ENCODE results near the gene ITPRIP.

ITPRIP gene

DNA sequence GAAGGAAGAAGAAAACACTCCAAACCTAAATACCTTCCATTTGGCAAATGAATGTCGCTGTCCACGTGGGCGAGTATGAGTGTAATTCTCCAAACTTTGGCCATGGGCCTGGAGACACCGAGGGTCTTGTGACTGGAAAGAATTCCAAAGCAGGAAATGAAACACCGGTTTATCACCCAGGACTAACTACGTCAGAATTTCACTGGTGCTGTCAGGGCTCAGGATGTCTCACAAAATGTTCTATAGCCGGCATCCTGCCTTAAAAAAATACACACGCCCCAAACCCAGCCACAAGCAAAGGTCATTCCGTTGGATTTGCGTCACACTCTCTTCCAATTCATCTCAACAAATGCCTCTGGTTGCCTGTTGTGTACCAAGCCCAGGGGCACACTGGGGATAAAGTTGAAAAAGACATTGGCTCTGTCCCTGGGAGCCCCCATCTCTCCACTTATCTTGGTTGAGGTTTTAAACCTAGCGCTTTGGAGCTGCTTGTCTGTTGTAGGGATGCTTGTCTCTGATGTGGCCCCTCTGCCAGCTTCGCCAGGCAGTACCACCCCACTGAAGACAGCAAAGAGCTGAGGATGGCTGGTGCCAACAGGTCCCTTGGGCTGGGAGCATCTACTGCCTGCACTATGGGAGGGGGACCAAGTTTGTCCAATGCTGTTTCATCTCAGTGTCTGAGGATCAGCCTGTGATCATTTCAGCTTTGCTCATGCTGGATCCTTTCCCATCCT, 38.1 kb downstream of the ITPRIP start:
- DNase-seq (no peak), ATAC-seq (ENCODE audit: insufficient read depth, low read depth) (0 out of 3 replicates have a peak, but pooled peaks have one; percentile 11)
- H3K9ac ChIP-seq (ENCODE audit: low read depth, low read length) = no peak overlapping the region
- TF ChIP-seq, protein P1, sequence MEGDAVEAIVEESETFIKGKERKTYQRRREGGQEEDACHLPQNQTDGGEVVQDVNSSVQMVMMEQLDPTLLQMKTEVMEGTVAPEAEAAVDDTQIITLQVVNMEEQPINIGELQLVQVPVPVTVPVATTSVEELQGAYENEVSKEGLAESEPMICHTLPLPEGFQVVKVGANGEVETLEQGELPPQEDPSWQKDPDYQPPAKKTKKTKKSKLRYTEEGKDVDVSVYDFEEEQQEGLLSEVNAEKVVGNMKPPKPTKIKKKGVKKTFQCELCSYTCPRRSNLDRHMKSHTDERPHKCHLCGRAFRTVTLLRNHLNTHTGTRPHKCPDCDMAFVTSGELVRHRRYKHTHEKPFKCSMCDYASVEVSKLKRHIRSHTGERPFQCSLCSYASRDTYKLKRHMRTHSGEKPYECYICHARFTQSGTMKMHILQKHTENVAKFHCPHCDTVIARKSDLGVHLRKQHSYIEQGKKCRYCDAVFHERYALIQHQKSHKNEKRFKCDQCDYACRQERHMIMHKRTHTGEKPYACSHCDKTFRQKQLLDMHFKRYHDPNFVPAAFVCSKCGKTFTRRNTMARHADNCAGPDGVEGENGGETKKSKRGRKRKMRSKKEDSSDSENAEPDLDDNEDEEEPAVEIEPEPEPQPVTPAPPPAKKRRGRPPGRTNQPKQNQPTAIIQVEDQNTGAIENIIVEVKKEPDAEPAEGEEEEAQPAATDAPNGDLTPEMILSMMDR (IDR thresholded peaks at IDR 0.05; ENCODE audit: borderline replicate concordance, extremely low read depth, low read length, poor library complexity, severe bottlenecking) = no peak
- TF ChIP-seq EZH2 (IDR thresholded peaks at IDR 0.05; ENCODE audit: borderline replicate concordance, low read depth, low read length, severe bottlenecking) = no peak
- no peak overlapping the region for H3K4me2 ChIP-seq (ENCODE audit: insufficient read depth, low read length)
- H3K27me3 ChIP-seq (ENCODE audit: insufficient read depth, low read length, poor library complexity) = peaks cover 18% of the 10 kb centered on the region
- H4K20me1 ChIP-seq (ENCODE audit: insufficient read depth, low read length) = no peaks in the 10 kb centered on the region
- H3K9me3 ChIP-seq (ENCODE audit: insufficient read depth, low read length, severe bottlenecking) = no peaks in the 10 kb centered on the region
- H3K27ac ChIP-seq (ENCODE audit: low read length) = no peak overlapping the region
- 0 out of 2 replicates have a peak, but pooled peaks cover 2% of the 10 kb centered on the region for H3K4me1 ChIP-seq (ENCODE audit: insufficient read depth, low read length)
- H2AFZ ChIP-seq (ENCODE audit: low read depth, low read length) = no peak overlapping the region
- no peaks in the 10 kb centered on the region for H3K36me3 ChIP-seq (ENCODE audit: insufficient read depth, low read length)
- no peak overlapping the region for H3K4me3 ChIP-seq (ENCODE audit: low read depth in 1 of 2, low read length in 2 of 2)
- no peaks in the 10 kb centered on the region for H3K79me2 ChIP-seq (ENCODE audit: insufficient read depth, low read length)

DNA sequence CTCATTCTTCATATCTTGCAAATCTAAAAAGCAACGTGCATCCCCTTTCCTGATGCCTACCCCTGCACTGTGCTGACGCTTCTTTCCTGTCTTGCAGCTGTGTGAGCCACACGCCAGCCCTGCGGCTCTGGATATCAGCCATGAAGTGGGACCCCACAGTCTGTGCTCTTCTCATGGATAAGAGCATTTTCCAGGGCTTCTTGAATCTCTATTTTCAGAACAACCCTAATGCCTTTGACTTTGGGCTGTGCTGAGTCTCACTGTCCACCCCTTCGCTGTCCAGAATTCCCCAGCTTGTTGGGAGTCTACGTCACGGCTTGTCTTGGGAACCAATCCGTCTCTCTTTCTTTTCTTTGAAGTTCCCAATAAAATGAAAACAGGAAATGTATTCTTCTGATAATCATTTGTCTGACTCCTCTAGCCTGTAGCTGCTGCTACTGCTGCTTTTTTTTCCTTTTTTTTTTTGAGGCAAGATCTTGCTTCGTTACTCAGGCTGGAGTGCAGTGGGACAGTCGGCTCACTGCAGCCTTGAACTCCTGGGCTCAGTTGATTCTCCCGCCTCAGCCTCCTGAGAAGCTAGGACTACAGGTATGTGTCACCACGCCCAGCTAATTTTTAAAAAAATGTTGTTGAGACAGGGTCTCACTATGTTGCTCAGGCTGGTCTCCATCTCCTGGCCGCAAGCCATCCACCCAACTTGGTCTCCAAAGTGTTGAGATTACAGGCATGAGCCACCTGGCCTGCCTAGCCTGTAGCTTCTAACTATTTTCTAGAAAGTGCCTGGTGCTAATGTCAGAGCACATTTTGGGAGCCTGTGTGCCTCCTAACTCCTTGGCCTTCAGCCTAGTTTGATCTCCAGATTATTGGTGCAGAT, 39.0 kb downstream of the ITPRIP start:
- no peak for DNase-seq
- no peak overlapping the region for H3K4me3 ChIP-seq (ENCODE audit: low read depth in 1 of 2, low read length in 2 of 2)
- no peaks in the 10 kb centered on the region for H3K36me3 ChIP-seq (ENCODE audit: insufficient read depth, low read length)
- H3K4me2 ChIP-seq (ENCODE audit: insufficient read depth, low read length) = no peak overlapping the region
- H3K27me3 ChIP-seq (ENCODE audit: insufficient read depth, low read length, poor library complexity) = peaks cover 26% of the 10 kb centered on the region
- ATAC-seq (ENCODE audit: insufficient read depth, low read depth) = peak; percentile 76
- H4K20me1 ChIP-seq (ENCODE audit: insufficient read depth, low read length) = no peaks in the 10 kb centered on the region
- no peaks in the 10 kb centered on the region for H3K79me2 ChIP-seq (ENCODE audit: insufficient read depth, low read length)
- H3K9me3 ChIP-seq (ENCODE audit: insufficient read depth, low read length, severe bottlenecking) = no peaks in the 10 kb centered on the region
- no peak overlapping the region for H3K9ac ChIP-seq (ENCODE audit: low read depth, low read length)
- H3K4me1 ChIP-seq (ENCODE audit: insufficient read depth, low read length) = 0 out of 2 replicates have a peak, but pooled peaks cover 2% of the 10 kb centered on the region
- H3K27ac ChIP-seq (ENCODE audit: low read length) = no peak overlapping the region
- TF ChIP-seq, protein P1 (IDR thresholded peaks at IDR 0.05; ENCODE audit: borderline replicate concordance, extremely low read depth, low read length, poor library complexity, severe bottlenecking) = no peak
- TF ChIP-seq EZH2 (IDR thresholded peaks at IDR 0.05; ENCODE audit: borderline replicate concordance, low read depth, low read length, severe bottlenecking) = no peak
- H2AFZ ChIP-seq (ENCODE audit: low read depth, low read length) = no peak overlapping the region

DNA sequence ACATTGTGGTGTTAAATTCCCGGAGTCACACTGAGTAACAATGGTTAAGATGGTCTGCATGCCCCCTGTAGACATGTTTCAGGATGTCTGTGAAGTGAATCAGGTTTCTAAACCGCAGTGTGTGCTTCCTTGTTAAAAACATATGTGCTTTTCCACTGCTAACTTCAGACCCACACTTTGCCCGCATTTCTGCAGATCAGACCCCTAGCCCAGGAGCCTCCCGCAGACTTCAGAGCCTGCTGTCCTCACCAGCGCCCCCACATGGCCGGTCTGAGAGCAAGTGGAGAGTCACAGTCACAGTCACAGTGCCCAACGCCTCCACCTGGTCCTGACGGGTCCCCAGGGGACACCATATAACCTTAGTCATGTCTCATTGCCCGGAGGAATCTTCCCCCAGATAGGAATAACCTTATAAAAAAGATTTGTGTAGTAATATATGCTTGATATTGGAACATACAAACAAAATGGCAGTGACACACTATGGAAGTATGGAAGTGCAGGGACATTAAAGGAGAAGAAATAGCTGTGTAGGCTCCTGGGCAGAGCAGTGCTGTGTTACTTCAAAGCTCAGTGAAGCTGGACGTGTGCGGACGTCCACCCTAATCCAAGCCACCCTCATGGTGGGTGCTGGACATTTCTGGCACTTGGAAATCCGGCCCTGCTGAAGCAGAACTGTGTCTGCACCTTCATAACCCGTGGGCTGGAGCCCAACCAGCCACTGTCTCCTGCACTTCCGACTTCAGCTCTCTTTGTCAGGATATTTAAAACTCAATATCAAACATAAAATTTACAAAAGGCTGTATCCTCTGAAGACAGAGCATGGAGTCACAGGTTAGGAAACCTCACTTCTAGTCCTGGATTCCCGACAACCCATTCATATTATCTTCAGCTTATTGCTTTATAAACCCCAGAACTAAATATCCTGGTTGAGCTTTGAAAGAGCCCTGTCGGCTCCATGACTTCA, 40.3 kb downstream of the ITPRIP start:
- TF ChIP-seq, protein P1 (IDR thresholded peaks at IDR 0.05; ENCODE audit: borderline replicate concordance, extremely low read depth, low read length, poor library complexity, severe bottlenecking) = peak; percentile 54
- TF ChIP-seq EZH2 (IDR thresholded peaks at IDR 0.05; ENCODE audit: borderline replicate concordance, low read depth, low read length, severe bottlenecking) = no peak
- Histone ChIP-seq H3K27me3 (ENCODE audit: insufficient read depth, low read length, poor library complexity) (peaks cover 34% of the 10 kb centered on the region), H3K27ac (ENCODE audit: low read length) (no peak overlapping the region), H4K20me1 (ENCODE audit: insufficient read depth, low read length) (no peaks in the 10 kb centered on the region), H3K4me3 (ENCODE audit: low read depth in 1 of 2, low read length in 2 of 2) (no peak overlapping the region), H3K9me3 (ENCODE audit: insufficient read depth, low read length, severe bottlenecking) (no peaks in the 10 kb centered on the region), H3K79me2 (ENCODE audit: insufficient read depth, low read length) (no peaks in the 10 kb centered on the region), H2AFZ (ENCODE audit: low read depth, low read length) (no peak overlapping the region), H3K36me3 (ENCODE audit: insufficient read depth, low read length) (no peaks in the 10 kb centered on the region), H3K4me2 (ENCODE audit: insufficient read depth, low read length) (no peak overlapping the region), H3K4me1 (ENCODE audit: insufficient read depth, low read length) (0 out of 2 replicates have a peak, but pooled peaks cover 2% of the 10 kb centered on the region), H3K9ac (ENCODE audit: low read depth, low read length) (no peak overlapping the region)
- DNase-seq (peak; percentile 22), ATAC-seq (ENCODE audit: insufficient read depth, low read depth) (peak; percentile 64; the same call in 2 of the 3 replicates)

Data from DND-41 (cell line).